Gastroesophageal sphincter (tissue), 4 donors: ENCODE results near the gene KIAA1755. TPM values are rescaled to one million over a fixed set of nuclear protein-coding genes. Genes with fewer than 3 reads are reported as not detected.
"Not testable (repeated sequence)": the region's sequence is repeated elsewhere in the genome, so short reads cannot be mapped to it uniquely, and the experiment has no call there.

Experiments used
- ATAC-seq: fragments of 150-250 bp; one replicate; pipeline ENCODE4 v1.9.1; 2016; ENCODE audit warnings: mild to moderate bottlenecking, moderate library complexity
- H3K27ac ChIP-seq, 4 donors: fragments of 200-600 bp; sonication (generic) in 3 of 4; 1 replicate in 3 of 4; 2 replicates in 1 of 4; pipeline ENCODE4 v1.5.1; 2016 to 2019
- H3K27me3 ChIP-seq: fragments of 200-600 bp; sonication (generic); one replicate; pipeline ENCODE4 v1.5.1; 2019
- H3K36me3 ChIP-seq, 2 donors: fragments of 200-600 bp; sonication (generic); one replicate each; pipeline ENCODE4 v1.5.1; 2019; ENCODE audit warnings: control low read depth in 1 of 2
- H3K4me1 ChIP-seq, 3 donors: fragments of 200-600 bp; sonication (generic); 1 replicate in 2 of 3; 2 replicates in 1 of 3; pipeline ENCODE4 v1.5.1; 2016 to 2019; ENCODE audit warnings: control low read depth in 2 of 3
- H3K4me3 ChIP-seq, 2 donors: fragments of 200-600 bp; sonication (generic); one replicate each; pipeline ENCODE4 v1.5.1; 2019; ENCODE audit warnings: mild to moderate bottlenecking in 1 of 2, moderate library complexity in 1 of 2
- H3K9me3 ChIP-seq, 3 donors: fragments of 200-600 bp; sonication (generic); one replicate each; pipeline ENCODE4 v1.5.1; 2017 to 2019; ENCODE audit warnings: control low read depth in 2 of 3
- CTCF ChIP-seq, 4 experiments: fragments of 200-600 bp in 2 of 4; fragments of 450-650 bp in 2 of 4; sonication (generic) in 1 of 4; IDR thresholded peaks; one replicate each; pipeline ENCODE4 v1.5.1; 2017 to 2019; ENCODE audit warnings: antibody characterized with exemption in 4 of 4, mild to moderate bottlenecking in 2 of 4, moderate library complexity in 2 of 4
- EP300 ChIP-seq: sonication (generic); formaldehyde crosslinking; IDR thresholded peaks from one replicate; pipeline ENCODE4 v1.6.1; 2017; ENCODE audit warnings: antibody characterized with exemption, mild to moderate bottlenecking
- POLR2A ChIP-seq, 2 donors: fragments of 450-650 bp; IDR thresholded peaks; one replicate each; pipeline ENCODE4 v1.6.1; 2017; ENCODE audit warnings: antibody characterized with exemption in 2 of 2, mild to moderate bottlenecking in 2 of 2, moderate library complexity in 1 of 2
- POLR2AphosphoS5 ChIP-seq: sonication (generic); formaldehyde crosslinking; IDR thresholded peaks from one replicate; pipeline ENCODE4 v1.6.1; 2017; ENCODE audit warnings: antibody characterized with exemption
- WGBS, 2 donors: methylation state at CpG; one replicate each; pipeline ENCODE4 v1.1.5; 2018; ENCODE audit warnings: low coverage in 1 of 2; 5-methylcytosine and 5-hydroxymethylcytosine counted together
- total RNA-seq, 4 donors: library from RNA; depleted of rRNA; stranded (reverse); fragments of >200 nt; gene quantifications; one replicate each; pipeline ENCODE4 v1.1.0, GENCODE V29; 2016

The KIAA1755 gene
- total RNA-seq, 4 donors from 2014 or later: 5.1 to 19.9 (median 11.5) TPM

GRCh38 chr20:38249536-38250310, 10.8 kb downstream of the KIAA1755 start:
- WGBS, 2 donors: 69 to 74% methylated on average over 3 to 6 of the region's 9 CpGs
- H3K4me1 ChIP-seq: peaks cover 0 to 78% (median 11%) of the 10 kb centered on the region in 3 donors
- no peak overlapping the region for H3K4me3 ChIP-seq
- no peaks in the 10 kb centered on the region for H3K36me3 ChIP-seq
- no peaks in the 10 kb centered on the region for H3K27me3 ChIP-seq
- no peak for TF ChIP-seq CTCF (IDR thresholded peaks at IDR 0.05)
- TF ChIP-seq EP300: no peak
- TF ChIP-seq POLR2AphosphoS5: no peak
- TF ChIP-seq POLR2A (IDR thresholded peaks at IDR 0.05): no peak
- ATAC-seq: no peak
- peak overlapping the region in 2 of 4 donors; percentile 27 to 49 for H3K27ac ChIP-seq
- H3K9me3 ChIP-seq: no peaks in the 10 kb centered on the region

GRCh38 chr20:38248133-38248532, 12.4 kb downstream of the KIAA1755 start:
- Histone ChIP-seq H3K27ac (peak overlapping the region in 3 of 4 donors; percentile 77 to 83 (median 80)), H3K4me3 (no peak overlapping the region), H3K4me1 (peaks cover 0 to 62% (median 11%) of the 10 kb centered on the region in 3 donors), H3K36me3 (peaks cover 0 to 3% of the 10 kb centered on the region in 2 donors), H3K9me3 (peaks cover 0 to 7% (median 0%) of the 10 kb centered on the region in 3 donors), H3K27me3 (no peaks in the 10 kb centered on the region)
- no peak for TF ChIP-seq CTCF (IDR thresholded peaks at IDR 0.05)
- TF ChIP-seq POLR2A (IDR thresholded peaks at IDR 0.05): no peak
- TF ChIP-seq EP300: no peak
- no peak for TF ChIP-seq POLR2AphosphoS5
- peak; percentile 30 for ATAC-seq
- 50 to 74% methylated on average over 8 of the region's 8 CpGs for WGBS, 2 donors

- Histone ChIP-seq H3K9me3 (peaks cover 0 to 11% (median 0%) of the 10 kb centered on the region in 3 donors), H3K27ac (peak overlapping the region; percentile 19 to 83 (median 78)), H3K4me1 (peaks cover 0 to 58% (median 11%) of the 10 kb centered on the region in 3 donors)
- WGBS, 2 donors: 73 to 83% methylated on average over 2 to 3 of the region's 4 CpGs
- H3K27me3 ChIP-seq, H3K36me3 ChIP-seq, ATAC-seq, H3K4me3 ChIP-seq: not testable (repeated sequence)
These were observed 12.8 kb downstream of the KIAA1755 start for GRCh38 chr20:38247725-38248124.

GRCh38 chr20:38247166-38247509, 13.4 kb downstream of the KIAA1755 start:
- 56% methylated on average over 6 of the region's 7 CpGs; no CpG with 5 or more reads in 1 of the 2 donors for WGBS, 2 donors
- peaks cover 0 to 52% (median 11%) of the 10 kb centered on the region in 3 donors for H3K4me1 ChIP-seq

More at GRCh38 chr20:38247166-38247509, 13.4 kb downstream of the KIAA1755 start:
- H3K9me3 ChIP-seq: peaks cover 0 to 16% (median 0%) of the 10 kb centered on the region in 3 donors
- TF ChIP-seq POLR2A (IDR thresholded peaks at IDR 0.05) (no peak), POLR2AphosphoS5 (no peak), EP300 (no peak), CTCF (IDR thresholded peaks at IDR 0.05) (no peak)
- H3K27me3 ChIP-seq: no peaks in the 10 kb centered on the region
- ATAC-seq: no peak
- H3K4me3 ChIP-seq: no peak overlapping the region
- H3K27ac ChIP-seq: peak overlapping the region; percentile 19 to 83 (median 78)
- peaks cover 0 to 3% of the 10 kb centered on the region in 2 donors for H3K36me3 ChIP-seq
